Mesenteric fat pad (tissue), 1 donor: ENCODE results near the gene CEACAM18. TPM values are rescaled to one million over a fixed set of nuclear protein-coding genes. Genes with fewer than 3 reads are reported as not detected.
"Not testable (repeated sequence)": the region's sequence is repeated elsewhere in the genome, so short reads cannot be mapped to it uniquely, and the experiment has no call there.

Experiments used
- DNase-seq: peaks from one replicate; pipeline ENCODE4 v3.0.0-alpha.2; 2020; ENCODE audit warnings: low spot score
- total RNA-seq: library from RNA; stranded (reverse); fragmentation: NEBNext Ultra II Directional; extraction: Animal tissue kit (Norgen Biotek cat#: 25700); gene quantifications from one replicate; pipeline ENCODE4 v1.2.1, GENCODE V29; 2021
- donor health status: DM: yes; HTN: yes; CAD: no.

The CEACAM18 gene
- total RNA-seq, 1 donor from 2014 or later, result not detected

- no peak for DNase-seq
These were observed 18.0 kb upstream of the CEACAM18 start for GRCh38 chr19:51460164-51460992.

DNA sequence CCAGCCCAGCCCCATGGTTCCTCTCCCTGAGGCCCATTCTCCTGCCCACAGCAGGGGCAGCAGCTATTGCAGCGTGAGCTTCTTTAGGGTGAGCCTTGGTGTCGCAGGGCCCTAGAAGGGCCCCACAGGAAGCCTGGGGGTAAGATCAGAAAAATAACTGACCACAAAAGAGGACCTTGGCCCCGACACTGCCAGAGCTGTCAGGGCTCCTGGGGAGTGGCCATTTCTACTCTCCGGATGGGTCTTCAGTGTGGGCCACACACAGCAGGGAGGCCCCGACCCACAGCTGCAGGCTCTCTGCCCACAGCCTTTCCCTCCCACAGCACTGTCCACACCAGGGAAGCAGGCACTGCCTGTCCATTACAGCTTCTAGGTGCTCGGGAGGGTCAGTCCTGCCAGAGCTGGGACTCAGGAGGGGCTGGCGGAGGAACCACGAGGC, 16.6 kb upstream of the CEACAM18 start:
- DNase-seq, result no peak

GRCh38 chr19:51462276-51462675, 16.1 kb upstream of the CEACAM18 start:
- no peak for DNase-seq

DNA sequence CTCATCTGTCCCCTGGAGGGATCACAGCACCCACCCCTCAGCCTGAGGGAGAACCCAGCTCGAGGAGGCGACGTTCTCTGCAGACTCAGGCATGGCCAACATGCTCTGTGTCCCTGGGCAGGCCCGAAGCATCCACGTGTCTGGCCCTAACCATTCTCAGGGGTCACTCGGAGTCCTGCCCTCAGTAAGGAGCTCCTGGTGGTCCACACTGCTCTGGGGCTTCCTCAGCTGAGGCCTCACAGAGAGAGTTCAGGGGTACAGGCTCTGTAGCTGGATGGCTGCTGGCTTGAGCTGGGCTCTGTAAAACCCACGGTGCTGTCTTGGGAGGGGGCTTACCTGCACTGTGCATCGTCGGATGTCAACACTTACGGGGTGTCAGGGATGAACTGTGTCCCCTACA, 15.7 kb upstream of the CEACAM18 start:
- no peak for DNase-seq

- not testable (repeated sequence) for DNase-seq
These were observed 14.3 kb upstream of the CEACAM18 start for GRCh38 chr19:51463976-51464581.

- no peak for DNase-seq
These were observed 11.6 kb upstream of the CEACAM18 start for GRCh38 chr19:51466723-51467122.

GRCh38 chr19:51467864-51468544, 10.3 kb upstream of the CEACAM18 start:
- DNase-seq, result no peak

GRCh38 chr19:51468545-51468920, 9.8 kb upstream of the CEACAM18 start:
- no peak for DNase-seq

DNA sequence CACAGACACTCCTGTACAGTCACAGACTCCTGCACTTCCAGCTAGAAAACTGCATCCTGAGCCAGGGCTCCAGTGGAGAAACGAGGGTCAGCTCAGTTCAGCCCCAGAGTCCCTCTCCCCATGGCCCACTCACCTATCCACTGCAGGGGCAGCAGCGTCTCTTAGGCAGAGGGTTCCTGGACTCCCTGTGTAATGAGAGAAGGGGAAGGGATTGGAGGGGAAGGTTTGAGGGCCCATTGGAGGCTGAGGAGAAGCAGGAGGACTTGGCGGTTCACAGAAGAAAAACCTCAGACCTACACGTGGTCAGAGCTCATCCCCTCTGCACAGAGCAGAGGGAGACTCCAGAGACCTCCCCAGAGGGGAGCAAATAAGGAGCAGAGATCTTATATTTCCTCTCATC, 9.2 kb upstream of the CEACAM18 start:
- DNase-seq, result no peak

DNA sequence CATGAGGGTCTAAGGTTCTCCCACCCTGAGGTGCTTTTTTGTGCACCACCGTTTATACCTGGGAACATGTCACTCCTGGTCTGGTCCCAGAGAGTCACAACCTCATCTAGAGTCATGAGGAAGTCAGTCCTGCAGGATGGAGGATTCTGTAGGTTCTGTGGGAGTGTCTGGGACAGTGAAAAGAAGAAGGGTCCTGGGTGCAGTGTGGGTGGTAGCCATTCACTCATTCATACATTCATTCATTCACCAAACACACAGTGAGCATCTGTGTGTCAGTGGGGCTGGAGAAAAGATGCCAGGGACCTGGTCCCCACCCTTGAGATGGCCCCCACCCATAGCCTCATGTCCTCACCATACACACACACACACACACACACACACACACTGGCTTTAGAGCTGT, 8.7 kb upstream of the CEACAM18 start:
- DNase-seq, result no peak

DNA sequence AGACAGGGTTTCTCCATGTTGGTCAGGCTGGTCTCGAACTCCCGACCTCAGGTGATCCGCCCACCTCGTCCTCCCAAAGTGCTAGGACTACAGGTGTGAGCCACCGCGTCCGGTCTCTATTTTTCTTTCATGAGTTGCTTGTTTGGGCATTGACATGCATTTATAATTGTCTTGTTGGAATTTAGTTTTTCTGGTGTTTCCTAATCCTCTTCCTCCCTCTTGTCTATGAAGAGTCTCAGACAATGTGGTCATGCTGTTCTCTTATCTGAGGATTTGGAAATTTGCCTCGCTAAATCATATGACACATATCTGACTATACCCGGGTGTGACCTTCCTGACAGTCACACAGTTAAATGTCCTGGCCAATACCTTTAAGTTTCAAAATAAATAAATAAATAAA, 7.4 kb upstream of the CEACAM18 start:
- DNase-seq, result no peak

- DNase-seq, result no peak
These were observed 6.8 kb upstream of the CEACAM18 start for GRCh38 chr19:51471527-51471926.

DNA sequence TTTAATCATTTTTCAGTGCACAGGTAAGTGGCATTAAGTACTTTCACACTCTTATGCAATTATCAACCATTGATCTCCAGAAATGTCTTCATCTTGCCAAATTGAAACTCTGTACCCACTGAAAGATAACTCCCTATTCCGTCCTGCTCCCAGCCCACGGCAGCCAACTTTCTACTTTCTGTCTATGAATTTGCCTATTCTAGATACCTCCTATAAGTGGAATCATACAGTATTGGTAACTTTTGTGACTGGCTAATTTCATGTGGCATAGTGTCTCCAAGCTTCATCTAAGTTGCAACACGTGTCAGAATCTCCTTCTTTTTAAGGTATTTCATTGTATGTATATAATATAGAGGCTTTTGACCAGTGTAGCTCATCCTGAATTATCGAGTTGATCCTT, 5.7 kb upstream of the CEACAM18 start:
- no peak for DNase-seq

DNA sequence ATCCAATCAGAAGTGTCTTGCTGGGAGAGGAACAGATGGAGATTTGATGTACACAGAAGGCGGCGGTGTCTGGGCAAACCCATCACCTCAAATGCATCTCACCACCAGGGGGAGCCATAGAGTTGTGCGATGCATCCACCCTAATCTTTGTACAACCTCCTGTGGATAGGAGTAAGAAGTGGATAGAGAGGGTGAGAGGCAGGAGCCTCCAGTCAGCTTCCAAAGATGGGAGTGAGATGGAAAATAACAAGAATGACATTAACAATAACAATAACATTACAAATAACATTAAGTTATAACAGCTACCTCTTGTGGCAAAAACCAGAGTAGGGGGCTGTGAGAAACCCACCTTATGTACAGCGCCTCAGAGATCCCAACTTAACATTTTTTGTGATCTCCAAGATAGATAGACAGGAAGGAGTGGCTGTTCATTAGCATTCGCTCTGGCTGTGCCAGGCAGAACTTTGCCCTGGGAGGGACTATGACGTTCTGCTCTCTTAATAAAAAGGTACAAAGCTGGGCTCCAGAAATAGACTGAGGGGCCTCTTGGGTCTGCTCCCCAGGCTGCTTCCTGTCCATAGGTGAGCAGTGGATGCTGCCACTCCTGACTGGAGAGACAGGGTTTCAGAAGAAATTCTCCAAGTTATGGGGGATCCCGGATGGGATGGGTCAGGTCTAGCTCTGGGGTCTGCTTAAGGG, 5.2 kb upstream of the CEACAM18 start:
- no peak for DNase-seq

GRCh38 chr19:51476164-51476563, 2.2 kb upstream of the CEACAM18 start:
- no peak for DNase-seq

DNA sequence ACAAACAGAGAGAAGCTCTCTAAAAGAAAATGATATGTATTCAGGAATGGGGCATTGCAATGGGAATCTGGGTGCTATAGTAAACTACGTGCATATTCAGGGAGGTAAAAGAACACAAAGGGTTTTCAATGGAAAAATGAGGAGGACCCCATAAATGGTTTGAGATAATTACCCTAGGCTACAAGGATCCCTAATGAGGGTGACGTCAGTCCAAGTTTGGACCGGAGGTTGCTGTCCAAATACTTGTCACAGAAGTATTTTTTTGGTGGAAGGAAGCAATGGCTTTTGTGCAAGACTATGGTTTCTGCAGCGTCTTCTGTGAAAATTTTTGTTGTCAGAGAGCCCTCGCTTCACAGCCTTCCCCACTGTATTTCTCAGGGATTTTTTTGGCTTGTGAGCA, 995 bp upstream of the CEACAM18 start:
- DNase-seq, result no peak

- DNase-seq, result no peak
These were observed 1.4 kb downstream of the CEACAM18 start for GRCh38 chr19:51479531-51480331.

DNA sequence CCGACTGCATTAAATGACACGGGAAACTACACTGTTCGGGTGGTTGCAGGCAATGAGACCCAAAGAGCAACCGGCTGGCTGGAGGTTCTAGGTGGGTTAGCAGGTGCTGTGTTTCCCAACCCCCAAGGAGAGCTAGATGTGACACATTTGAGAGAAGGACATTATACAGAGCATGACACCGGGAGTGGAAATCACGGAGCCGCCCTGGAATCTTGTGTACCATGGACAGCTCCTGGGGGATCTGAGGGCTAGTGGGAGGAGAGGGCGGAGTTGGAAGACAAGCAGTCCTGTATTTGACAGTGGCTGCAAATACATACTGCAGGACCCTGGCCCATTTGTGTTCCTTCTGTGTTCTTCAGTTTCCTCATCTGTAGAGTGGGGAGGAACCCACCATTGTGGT, 2.3 kb downstream of the CEACAM18 start:
- no peak for DNase-seq

DNA sequence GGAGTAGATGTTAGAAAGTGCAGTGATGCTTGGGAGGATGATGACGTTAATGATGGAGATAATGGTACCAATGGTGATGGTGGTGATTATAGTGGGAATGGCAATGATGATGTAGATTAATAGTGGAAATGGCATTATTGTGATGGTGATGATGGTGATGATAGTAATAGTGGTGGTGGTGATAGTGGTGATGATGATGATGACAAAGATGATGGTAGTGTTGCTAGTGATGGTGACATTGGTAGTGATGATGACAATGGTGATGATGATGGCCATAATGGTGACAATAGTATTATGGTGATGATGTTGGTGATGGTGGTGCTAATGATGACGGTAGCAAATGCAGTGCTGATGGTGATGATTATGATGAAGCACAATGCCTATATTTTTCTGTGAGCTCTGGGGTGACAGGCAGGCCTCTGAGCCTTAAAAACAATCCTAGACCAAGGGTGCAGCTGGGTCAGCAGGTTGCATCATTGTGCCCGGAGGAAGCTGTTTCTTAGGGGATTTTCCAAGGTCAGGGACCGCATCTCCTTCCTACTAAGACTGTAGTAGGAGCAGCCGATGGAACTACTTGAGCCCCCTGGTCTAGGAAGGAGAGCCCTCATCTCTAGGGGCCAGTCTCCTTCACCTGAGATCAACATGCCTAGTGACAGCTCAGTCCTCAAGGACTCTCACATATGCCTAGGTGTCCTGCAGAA, 7.8 kb downstream of the CEACAM18 start:
- DNase-seq, result no peak

GRCh38 chr19:51488491-51488890, 10.2 kb downstream of the CEACAM18 start:
- no peak for DNase-seq
